LNCaP clone FGC (cell line): ENCODE data around the gene ZBTB11.

Experiments
- DNase-seq: peaks from one replicate; pipeline ENCODE4 v3.0.0-alpha.2; 2011; ENCODE audit warnings: low read depth
- H3K4me3 ChIP-seq: 2 replicates; pipeline ENCODE4 v1.5.1; 2011; ENCODE audit warnings: mild to moderate bottlenecking, low read depth, low read length, control low read depth
- TF ChIP-seq, protein P1 (sequence below): IDR thresholded peaks from 2 replicates; pipeline ENCODE4 v1.5.1; 2012; ENCODE audit warnings: mild to moderate bottlenecking; ENCODE audit not compliant: control insufficient read depth, insufficient read depth; ENCODE audit errors: extremely low read depth

Gene ZBTB11, protein sequence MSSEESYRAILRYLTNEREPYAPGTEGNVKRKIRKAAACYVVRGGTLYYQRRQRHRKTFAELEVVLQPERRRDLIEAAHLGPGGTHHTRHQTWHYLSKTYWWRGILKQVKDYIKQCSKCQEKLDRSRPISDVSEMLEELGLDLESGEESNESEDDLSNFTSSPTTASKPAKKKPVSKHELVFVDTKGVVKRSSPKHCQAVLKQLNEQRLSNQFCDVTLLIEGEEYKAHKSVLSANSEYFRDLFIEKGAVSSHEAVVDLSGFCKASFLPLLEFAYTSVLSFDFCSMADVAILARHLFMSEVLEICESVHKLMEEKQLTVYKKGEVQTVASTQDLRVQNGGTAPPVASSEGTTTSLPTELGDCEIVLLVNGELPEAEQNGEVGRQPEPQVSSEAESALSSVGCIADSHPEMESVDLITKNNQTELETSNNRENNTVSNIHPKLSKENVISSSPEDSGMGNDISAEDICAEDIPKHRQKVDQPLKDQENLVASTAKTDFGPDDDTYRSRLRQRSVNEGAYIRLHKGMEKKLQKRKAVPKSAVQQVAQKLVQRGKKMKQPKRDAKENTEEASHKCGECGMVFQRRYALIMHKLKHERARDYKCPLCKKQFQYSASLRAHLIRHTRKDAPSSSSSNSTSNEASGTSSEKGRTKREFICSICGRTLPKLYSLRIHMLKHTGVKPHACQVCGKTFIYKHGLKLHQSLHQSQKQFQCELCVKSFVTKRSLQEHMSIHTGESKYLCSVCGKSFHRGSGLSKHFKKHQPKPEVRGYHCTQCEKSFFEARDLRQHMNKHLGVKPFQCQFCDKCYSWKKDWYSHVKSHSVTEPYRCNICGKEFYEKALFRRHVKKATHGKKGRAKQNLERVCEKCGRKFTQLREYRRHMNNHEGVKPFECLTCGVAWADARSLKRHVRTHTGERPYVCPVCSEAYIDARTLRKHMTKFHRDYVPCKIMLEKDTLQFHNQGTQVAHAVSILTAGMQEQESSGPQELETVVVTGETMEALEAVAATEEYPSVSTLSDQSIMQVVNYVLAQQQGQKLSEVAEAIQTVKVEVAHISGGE

DNA sequence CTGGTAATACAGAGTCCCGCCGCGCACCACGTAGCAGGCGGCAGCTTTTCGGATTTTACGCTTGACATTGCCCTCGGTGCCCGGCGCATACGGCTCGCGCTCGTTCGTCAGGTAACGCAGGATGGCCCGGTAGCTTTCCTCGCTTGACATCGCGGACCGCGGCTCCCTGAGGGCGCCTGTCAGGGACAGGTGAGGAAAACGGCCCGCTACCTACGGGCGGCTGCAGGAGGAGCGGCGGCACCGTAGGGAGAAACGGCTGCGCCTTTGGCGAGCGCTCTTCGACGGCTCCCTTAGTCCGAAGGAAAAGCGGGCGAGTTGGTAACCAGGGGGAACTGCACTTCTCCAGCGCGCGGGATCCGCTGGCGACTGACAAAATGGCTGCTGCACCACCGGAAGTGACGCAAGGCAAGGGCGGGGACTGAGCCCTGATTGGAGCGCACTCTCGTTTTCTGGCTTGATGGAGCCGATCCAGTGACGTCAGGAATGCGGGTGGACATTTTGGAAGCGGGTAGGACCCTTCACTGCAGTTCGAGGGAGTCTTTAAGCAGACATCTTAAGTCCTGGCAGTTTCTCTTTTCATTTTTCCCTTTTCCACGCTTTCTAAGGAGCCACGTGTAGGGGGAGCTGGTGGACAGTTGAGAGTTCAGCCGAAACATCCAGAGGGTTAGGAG, at the start of gene ZBTB11:
TSS of gene ZBTB11 (minus strand) at position 368 of the 671 bp plus-strand sequence. CDS start at position 150, 218 bp downstream.
- TF ChIP-seq, protein P1, sequence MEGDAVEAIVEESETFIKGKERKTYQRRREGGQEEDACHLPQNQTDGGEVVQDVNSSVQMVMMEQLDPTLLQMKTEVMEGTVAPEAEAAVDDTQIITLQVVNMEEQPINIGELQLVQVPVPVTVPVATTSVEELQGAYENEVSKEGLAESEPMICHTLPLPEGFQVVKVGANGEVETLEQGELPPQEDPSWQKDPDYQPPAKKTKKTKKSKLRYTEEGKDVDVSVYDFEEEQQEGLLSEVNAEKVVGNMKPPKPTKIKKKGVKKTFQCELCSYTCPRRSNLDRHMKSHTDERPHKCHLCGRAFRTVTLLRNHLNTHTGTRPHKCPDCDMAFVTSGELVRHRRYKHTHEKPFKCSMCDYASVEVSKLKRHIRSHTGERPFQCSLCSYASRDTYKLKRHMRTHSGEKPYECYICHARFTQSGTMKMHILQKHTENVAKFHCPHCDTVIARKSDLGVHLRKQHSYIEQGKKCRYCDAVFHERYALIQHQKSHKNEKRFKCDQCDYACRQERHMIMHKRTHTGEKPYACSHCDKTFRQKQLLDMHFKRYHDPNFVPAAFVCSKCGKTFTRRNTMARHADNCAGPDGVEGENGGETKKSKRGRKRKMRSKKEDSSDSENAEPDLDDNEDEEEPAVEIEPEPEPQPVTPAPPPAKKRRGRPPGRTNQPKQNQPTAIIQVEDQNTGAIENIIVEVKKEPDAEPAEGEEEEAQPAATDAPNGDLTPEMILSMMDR = peak; percentile 51
- peak; percentile 100 for DNase-seq
- H3K4me3 ChIP-seq = peak within 1 kb of the TSS; percentile 96

DNA sequence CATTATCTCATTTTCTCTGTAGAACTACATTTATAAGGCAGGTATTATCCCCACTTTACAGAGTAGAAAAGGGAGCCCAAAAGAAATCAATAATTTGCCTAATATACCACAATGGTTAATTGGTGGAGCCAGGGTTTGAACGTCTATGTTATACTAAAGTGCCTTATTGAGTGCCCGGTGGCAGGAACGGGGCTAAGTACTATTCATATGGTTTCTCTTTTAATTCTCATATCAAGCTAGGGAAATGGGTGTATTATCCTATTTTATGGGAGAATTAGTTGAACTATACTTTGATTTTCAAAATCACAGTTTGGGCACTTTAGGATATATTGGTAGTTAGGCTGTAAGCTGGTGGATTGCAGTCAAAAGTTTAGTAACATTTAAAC, 49.0 kb upstream of the ZBTB11 start:
- no peak for DNase-seq
- peak overlapping the region; percentile 75 for H3K4me3 ChIP-seq
- TF ChIP-seq, protein P1 = no peak

DNA sequence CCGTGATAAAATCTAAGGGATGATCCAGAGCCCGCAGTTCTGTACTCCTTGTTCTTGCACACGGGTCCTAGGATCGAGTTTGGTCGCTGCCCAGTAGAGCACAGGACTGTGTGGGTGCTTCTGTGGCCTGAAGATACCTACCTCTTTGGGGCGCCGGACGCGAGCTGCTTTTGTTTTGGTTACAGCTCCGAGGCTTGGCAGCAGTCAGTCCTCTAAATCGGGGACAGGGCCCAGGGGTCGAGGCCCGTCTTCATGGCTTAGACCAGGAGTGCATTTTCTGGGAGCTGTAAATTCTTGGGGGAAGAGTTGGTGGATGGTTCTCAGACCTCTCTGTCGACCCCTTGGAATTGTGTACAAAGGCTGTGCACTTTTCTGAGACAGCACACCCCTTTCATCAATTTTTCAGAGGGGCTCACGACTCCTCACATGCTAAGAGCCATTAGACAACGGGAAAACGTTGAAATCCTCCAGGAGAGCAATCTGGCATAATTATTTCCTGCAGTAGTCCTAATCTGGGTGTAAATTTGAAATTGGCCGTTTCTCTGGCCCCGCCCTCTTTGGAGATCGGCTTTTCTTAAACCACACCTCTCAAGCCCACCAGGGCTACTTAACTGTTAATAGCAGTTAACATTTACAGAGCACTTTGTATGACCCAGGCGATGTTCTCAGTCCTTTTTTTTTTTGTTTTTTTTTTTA, 48.4 kb upstream of the ZBTB11 start:
- TF ChIP-seq, protein P1 = no peak
- peak overlapping the region; percentile 75 for H3K4me3 ChIP-seq
- DNase-seq = no peak

DNA sequence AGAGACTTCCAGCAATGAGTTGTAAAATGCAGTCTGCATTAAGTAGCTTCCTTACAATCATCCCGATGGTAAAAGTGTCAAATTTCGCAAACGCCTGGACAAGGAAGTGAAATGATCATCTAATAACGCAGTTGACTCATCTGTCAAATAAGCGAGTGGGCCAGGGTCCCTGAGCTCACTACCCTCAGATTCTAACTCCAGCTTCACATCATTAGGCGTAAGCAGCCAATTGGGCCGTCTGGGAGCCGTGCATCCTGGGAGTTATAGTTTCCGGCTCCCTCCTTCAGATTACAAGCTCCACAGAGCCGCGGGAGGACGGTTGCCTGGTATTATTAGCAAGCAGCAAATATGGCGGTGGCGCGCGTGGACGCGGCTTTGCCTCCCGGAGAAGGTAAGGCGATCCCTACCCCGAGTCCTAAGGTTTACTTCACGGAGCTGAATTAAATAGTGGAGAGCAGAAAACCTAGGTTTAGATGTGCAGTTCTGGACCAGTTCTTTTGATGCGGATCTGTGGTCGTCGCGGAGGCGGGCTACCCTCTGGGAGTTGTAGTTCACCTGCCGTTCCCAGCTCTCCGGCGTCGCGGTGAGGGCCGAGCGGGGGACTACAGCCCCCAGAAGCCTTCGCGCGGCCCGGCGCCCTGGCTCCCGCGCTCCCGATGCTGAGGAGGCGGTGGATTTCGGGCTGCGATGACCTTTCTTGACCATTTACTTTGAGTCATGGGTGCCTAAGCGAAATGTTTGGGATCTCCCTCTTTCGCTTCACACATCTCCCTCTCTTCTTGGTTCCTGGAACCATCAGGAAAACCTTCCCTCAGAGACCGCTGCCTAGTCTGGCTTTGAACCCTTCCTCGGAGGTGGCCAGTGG, 47.6 kb upstream of the ZBTB11 start, which contains the start of gene CEP97:
TSS of gene CEP97 (plus strand) at position 286 of the 865 bp plus-strand sequence. CDS start at position 349, 63 bp downstream.
- DNase-seq = peak; percentile 84
- TF ChIP-seq, protein P1 = no peak
- H3K4me3 ChIP-seq = peak within 1 kb of the TSS; percentile 75

- TF ChIP-seq, protein P1 = no peak
- DNase-seq = no peak
- no peak overlapping the region for H3K4me3 ChIP-seq
These were observed 45.7 kb upstream of the ZBTB11 start for GRCh38 chr3:101722394-101723173.
